H9 (cell line): ENCODE measurements around the gene SAMD14. TPM values are rescaled to one million over a fixed set of nuclear protein-coding genes. Genes with fewer than 3 reads are reported as not detected.

Experiments used
- DNase-seq: peaks from one replicate; pipeline ENCODE4 v3.0.0-alpha.2; 2017
- H2AFZ ChIP-seq: one replicate; pipeline ENCODE4 v1.6.1; 2013; ENCODE audit warnings: mild to moderate bottlenecking, low read length, control low read depth, moderate library complexity
- H2AK5ac ChIP-seq: 2 replicates; pipeline ENCODE4 v1.6.1; 2013; ENCODE audit warnings: low read length, control low read depth, mixed read lengths; ENCODE audit not compliant: insufficient read length
- H2BK120ac ChIP-seq: one replicate; pipeline ENCODE4 v1.6.1; 2013; ENCODE audit warnings: low read depth, mild to moderate bottlenecking, low read length, control low read depth, inconsistent platforms; ENCODE audit not compliant: poor library complexity, severe bottlenecking
- H2BK12ac ChIP-seq: 2 replicates; pipeline ENCODE4 v1.6.1; 2013; ENCODE audit warnings: low read length, control low read depth, mixed read lengths, low read depth; ENCODE audit not compliant: insufficient read length
- H2BK15ac ChIP-seq: 2 replicates; pipeline ENCODE4 v1.6.1; 2013; ENCODE audit warnings: low read depth, low read length, control low read depth
- H2BK20ac ChIP-seq: one replicate; pipeline ENCODE4 v1.6.1; 2013; ENCODE audit warnings: low read depth, mild to moderate bottlenecking, low read length, control low read depth, inconsistent platforms; ENCODE audit not compliant: poor library complexity, severe bottlenecking
- H2BK5ac ChIP-seq: 2 replicates; pipeline ENCODE4 v1.6.1; 2013; ENCODE audit warnings: low read length, control low read depth, mixed read lengths; ENCODE audit not compliant: insufficient read length
- H3K14ac ChIP-seq: 2 replicates; pipeline ENCODE4 v1.6.1; 2013; ENCODE audit warnings: low read length, control low read depth; ENCODE audit not compliant: insufficient read depth
- H3K18ac ChIP-seq: 2 replicates; pipeline ENCODE4 v1.6.1; 2013; ENCODE audit warnings: low read depth, mild to moderate bottlenecking, mixed read lengths, low read length, control low read depth; ENCODE audit not compliant: insufficient read length
- H3K23ac ChIP-seq: 2 replicates; pipeline ENCODE4 v1.6.1; 2013; ENCODE audit warnings: low read length, control low read depth, mixed read lengths, low read depth; ENCODE audit not compliant: insufficient read length
- H3K23me2 ChIP-seq: 2 replicates; pipeline ENCODE4 v1.6.1; 2013; ENCODE audit warnings: low read depth, mild to moderate bottlenecking, mixed read lengths, low read length, control low read depth; ENCODE audit not compliant: insufficient read length, poor library complexity, severe bottlenecking
- H3K27ac ChIP-seq: 2 replicates; pipeline ENCODE4 v1.5.1; 2013; ENCODE audit warnings: low read length, control low read depth, mixed read lengths, low read depth; ENCODE audit not compliant: insufficient read length
- H3K27me3 ChIP-seq: 2 replicates; pipeline ENCODE4 v1.6.1; 2013; ENCODE audit warnings: low read length, control low read depth, inconsistent platforms; ENCODE audit not compliant: insufficient read depth
- H3K4ac ChIP-seq: 2 replicates; pipeline ENCODE4 v1.6.1; 2013; ENCODE audit warnings: low read depth, mild to moderate bottlenecking, control low read depth, inconsistent platforms, low read length, moderate library complexity
- H3K4me1 ChIP-seq: 2 replicates; pipeline ENCODE4 v1.6.1; 2013; ENCODE audit warnings: low read length, control low read depth, inconsistent platforms; ENCODE audit not compliant: insufficient read depth
- H3K4me2 ChIP-seq: 2 replicates; pipeline ENCODE4 v1.6.1; 2013; ENCODE audit warnings: low read length, control low read depth, mixed read lengths; ENCODE audit not compliant: insufficient read length, insufficient read depth
- H3K56ac ChIP-seq: 2 replicates; pipeline ENCODE4 v1.6.1; 2013; ENCODE audit warnings: low read depth, mild to moderate bottlenecking, mixed read lengths, low read length, control low read depth; ENCODE audit not compliant: insufficient read length
- H3K79me1 ChIP-seq: 2 replicates; pipeline ENCODE4 v1.6.1; 2013; ENCODE audit warnings: low read depth, mild to moderate bottlenecking, moderate library complexity, low read length, control low read depth, inconsistent platforms; ENCODE audit not compliant: insufficient read depth, poor library complexity, severe bottlenecking
- H3K79me2 ChIP-seq: 2 replicates; pipeline ENCODE4 v1.6.1; 2013; ENCODE audit warnings: low read length, control low read depth, inconsistent platforms; ENCODE audit not compliant: insufficient read depth
- H3K9ac ChIP-seq: 2 replicates; pipeline ENCODE4 v1.6.1; 2013; ENCODE audit warnings: low read length, control low read depth, mixed read lengths; ENCODE audit not compliant: insufficient read length; ENCODE audit errors: extremely low read depth
- H3K9me3 ChIP-seq: one replicate; pipeline ENCODE4 v1.6.1; 2013; ENCODE audit warnings: low read depth, low read length, inconsistent platforms; ENCODE audit not compliant: control insufficient read depth
- H3T11ph ChIP-seq: one replicate; pipeline ENCODE4 v1.6.1; 2013; ENCODE audit warnings: mild to moderate bottlenecking, low read length, control low read depth, inconsistent platforms
- H4K20me1 ChIP-seq: one replicate; pipeline ENCODE4 v1.6.1; 2013; ENCODE audit not compliant: control insufficient read depth, insufficient read length, insufficient read depth
- H4K5ac ChIP-seq: 2 replicates; pipeline ENCODE4 v1.6.1; 2013; ENCODE audit warnings: low read depth, mild to moderate bottlenecking, mixed read lengths, low read length, control low read depth; ENCODE audit not compliant: insufficient read length
- H4K8ac ChIP-seq: replicated peaks from 2 replicates; pipeline ENCODE4 v1.6.1; 2013; ENCODE audit warnings: low read length, control low read depth, mixed read lengths, low read depth; ENCODE audit not compliant: insufficient read length
- H4K91ac ChIP-seq: 2 replicates; pipeline ENCODE4 v1.6.1; 2013; ENCODE audit warnings: low read depth, mild to moderate bottlenecking, moderate library complexity, mixed read lengths, low read length, control low read depth; ENCODE audit not compliant: insufficient read length
- H3K27ac Mint-ChIP-seq, 3 experiments: 2 replicates in 2 of 3; 3 replicates in 1 of 3; pipeline ENCODE4 v1.8.0; 2020 to 2021; ENCODE audit warnings: mixed read lengths in 3 of 3, mild to moderate bottlenecking in 1 of 3, moderate library complexity in 1 of 3
- H3K27me3 Mint-ChIP-seq: 2 replicates; pipeline ENCODE4 v1.8.0; 2021; ENCODE audit warnings: low read depth, mild to moderate bottlenecking, moderate library complexity, mixed read lengths
- H3K36me3 Mint-ChIP-seq, 3 experiments: 2 replicates in 2 of 3; 3 replicates in 1 of 3; pipeline ENCODE4 v1.8.0; 2020 to 2021; ENCODE audit warnings: low read depth in 3 of 3, mixed read lengths in 3 of 3; ENCODE audit not compliant: insufficient read depth in 1 of 3
- H3K4me1 Mint-ChIP-seq, 2 experiments: 2 replicates each; pipeline ENCODE4 v1.8.0; 2020; ENCODE audit warnings: mixed read lengths in 2 of 2
- H3K4me3 Mint-ChIP-seq, 2 experiments: 2 replicates in 1 of 2; 3 replicates in 1 of 2; pipeline ENCODE4 v1.8.0; 2020 to 2021; ENCODE audit warnings: mild to moderate bottlenecking in 2 of 2, mixed read lengths in 2 of 2, moderate library complexity in 1 of 2
- H3K9me3 Mint-ChIP-seq, 2 experiments: 2 replicates in 1 of 2; 3 replicates in 1 of 2; pipeline ENCODE4 v1.8.0; 2020; ENCODE audit warnings: mild to moderate bottlenecking in 2 of 2, mixed read lengths in 2 of 2, moderate library complexity in 1 of 2
- CTCF ChIP-seq: fragments of 200-600 bp; sonication (generic); conservative IDR thresholded peaks from 3 replicates; pipeline ENCODE4 v1.8.0; 2021; ENCODE audit warnings: antibody characterized with exemption, mild to moderate bottlenecking
- WGBS: extraction: QIAGEN DNeasy Blood & Tissue Kit; methylation state at CpG from one replicate; pipeline ENCODE4 v1.1.7; 2013; ENCODE audit warnings: missing lambda C conversion rate, low lambda C conversion rate, mixed read lengths; ENCODE audit not compliant: insufficient read length; ENCODE audit errors: extremely low coverage; 5-methylcytosine and 5-hydroxymethylcytosine counted together
- total RNA-seq: library from RNA; stranded (reverse); gene quantifications from 2 replicates; pipeline ENCODE4 v1.2.1, GENCODE V29; 2021

SAMD14 gene
- total RNA-seq, 1 experiment from 2014 or later, result 5.9 TPM

GRCh38 chr17:50169121-50169764 is 39.3 kb upstream of the SAMD14 start:
- no peaks in the 10 kb centered on the region for H3K36me3 Mint-ChIP-seq
- peak; percentile 67 for TF ChIP-seq CTCF
- peak; percentile 91 for DNase-seq

More at GRCh38 chr17:50169121-50169764, 39.3 kb upstream of the SAMD14 start:
- Mint-ChIP-seq H3K4me3 (no peak overlapping the region), H3K27ac (peak overlapping the region in 1 of 3 experiments; percentile 13; a peak in 1 of 7 replicates), H3K9me3 (no peaks in the 10 kb centered on the region; a peak in 1 of 5 replicates), H3K4me1 (peaks cover 20 to 49% of the 10 kb centered on the region in 2 experiments), H3K27me3 (peaks cover 4% of the 10 kb centered on the region)
- H3K79me1 ChIP-seq, result no peaks in the 10 kb centered on the region
- no peak overlapping the region for H2AK5ac ChIP-seq
- H2BK15ac ChIP-seq, result no peak overlapping the region
- H3K9me3 ChIP-seq, result no peaks in the 10 kb centered on the region
- H3K27me3 ChIP-seq, result no peaks in the 10 kb centered on the region
- H3K4me1 ChIP-seq, result peaks cover 3% of the 10 kb centered on the region; the same call in 1 of the 2 replicates
- no peak overlapping the region for H2BK20ac ChIP-seq
- no peak overlapping the region for H4K5ac ChIP-seq
- no CpG with 5 or more reads among the region's 14 CpGs for WGBS
- H3T11ph ChIP-seq, result no peak overlapping the region
- H3K27ac ChIP-seq, result no peak overlapping the region
- H3K18ac ChIP-seq, result no peak overlapping the region
- H2AFZ ChIP-seq, result no peak overlapping the region
- H4K91ac ChIP-seq, result no peak overlapping the region
- no peak overlapping the region for H3K4me2 ChIP-seq
- H3K9ac ChIP-seq, result no peak overlapping the region
- H4K8ac ChIP-seq, result no peak overlapping the region
- H3K56ac ChIP-seq, result no peak overlapping the region
- H3K23ac ChIP-seq, result no peak overlapping the region
- no peaks in the 10 kb centered on the region for H4K20me1 ChIP-seq
- no peaks in the 10 kb centered on the region for H3K23me2 ChIP-seq
- no peak overlapping the region for H2BK5ac ChIP-seq
- no peak overlapping the region for H2BK12ac ChIP-seq
- no peak overlapping the region for H2BK120ac ChIP-seq
- H3K79me2 ChIP-seq, result no peaks in the 10 kb centered on the region
- no peak overlapping the region for H3K4ac ChIP-seq
- no peak overlapping the region for H3K14ac ChIP-seq
